ENCODE results near the gene DOCK2.

The DOCK2 gene

DNA sequence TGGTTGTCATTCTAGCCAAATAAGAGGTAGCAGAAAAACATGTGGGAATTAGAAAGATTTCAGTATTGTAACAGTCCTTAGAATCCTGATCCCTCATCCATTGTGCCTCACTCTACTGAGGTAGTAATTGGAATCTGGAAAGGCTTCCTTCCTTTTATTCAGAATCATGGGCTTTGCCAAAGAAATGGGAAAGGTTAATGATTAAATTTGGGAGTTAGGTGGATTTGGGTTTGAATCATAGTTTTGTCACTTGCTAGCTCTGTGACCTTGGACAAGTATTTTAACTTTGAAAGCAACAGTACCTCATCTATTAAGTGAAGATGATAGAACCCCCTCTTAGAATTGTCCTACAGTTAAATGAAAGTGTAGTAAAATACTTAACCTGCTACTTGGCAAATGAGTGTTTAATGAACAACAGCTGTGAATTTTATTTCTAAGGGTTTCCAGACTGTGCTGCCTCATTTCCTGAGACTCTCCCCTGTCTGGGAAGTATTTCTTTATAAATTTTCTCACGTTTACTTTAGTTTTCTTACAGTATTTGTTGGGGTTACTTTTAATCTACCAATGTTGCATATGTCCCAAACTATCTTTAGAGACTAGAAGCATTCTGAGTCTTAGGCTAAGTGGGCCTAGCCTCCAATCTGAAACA lies 41.8 kb upstream of the DOCK2 start:
- DNase-seq (no peak), ATAC-seq (ENCODE audit: insufficient read depth, low read depth) (no peak)
- H4K20me1 ChIP-seq (ENCODE audit: insufficient read depth, low read length), result no peaks in the 10 kb centered on the region
- H2AFZ ChIP-seq (ENCODE audit: low read depth, low read length), result no peak overlapping the region
- no peaks in the 10 kb centered on the region for H3K4me1 ChIP-seq (ENCODE audit: insufficient read depth, low read length)
- H3K27ac ChIP-seq (ENCODE audit: low read length), result no peak overlapping the region
- no peak overlapping the region for H3K4me3 ChIP-seq (ENCODE audit: low read depth in 1 of 2, low read length in 2 of 2)
- no peaks in the 10 kb centered on the region for H3K79me2 ChIP-seq (ENCODE audit: insufficient read depth, low read length)
- no peak overlapping the region for H3K9ac ChIP-seq (ENCODE audit: low read depth, low read length)
- no peaks in the 10 kb centered on the region for H3K27me3 ChIP-seq (ENCODE audit: insufficient read depth, low read length, poor library complexity)
- TF ChIP-seq EZH2 (IDR thresholded peaks at IDR 0.05; ENCODE audit: borderline replicate concordance, low read depth, low read length, severe bottlenecking), result no peak
- TF ChIP-seq, protein P1, sequence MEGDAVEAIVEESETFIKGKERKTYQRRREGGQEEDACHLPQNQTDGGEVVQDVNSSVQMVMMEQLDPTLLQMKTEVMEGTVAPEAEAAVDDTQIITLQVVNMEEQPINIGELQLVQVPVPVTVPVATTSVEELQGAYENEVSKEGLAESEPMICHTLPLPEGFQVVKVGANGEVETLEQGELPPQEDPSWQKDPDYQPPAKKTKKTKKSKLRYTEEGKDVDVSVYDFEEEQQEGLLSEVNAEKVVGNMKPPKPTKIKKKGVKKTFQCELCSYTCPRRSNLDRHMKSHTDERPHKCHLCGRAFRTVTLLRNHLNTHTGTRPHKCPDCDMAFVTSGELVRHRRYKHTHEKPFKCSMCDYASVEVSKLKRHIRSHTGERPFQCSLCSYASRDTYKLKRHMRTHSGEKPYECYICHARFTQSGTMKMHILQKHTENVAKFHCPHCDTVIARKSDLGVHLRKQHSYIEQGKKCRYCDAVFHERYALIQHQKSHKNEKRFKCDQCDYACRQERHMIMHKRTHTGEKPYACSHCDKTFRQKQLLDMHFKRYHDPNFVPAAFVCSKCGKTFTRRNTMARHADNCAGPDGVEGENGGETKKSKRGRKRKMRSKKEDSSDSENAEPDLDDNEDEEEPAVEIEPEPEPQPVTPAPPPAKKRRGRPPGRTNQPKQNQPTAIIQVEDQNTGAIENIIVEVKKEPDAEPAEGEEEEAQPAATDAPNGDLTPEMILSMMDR (IDR thresholded peaks at IDR 0.05; ENCODE audit: borderline replicate concordance, extremely low read depth, low read length, poor library complexity, severe bottlenecking), result no peak
- H3K36me3 ChIP-seq (ENCODE audit: insufficient read depth, low read length), result peaks cover 99% of the 10 kb centered on the region
- no peak overlapping the region for H3K4me2 ChIP-seq (ENCODE audit: insufficient read depth, low read length)
- no peaks in the 10 kb centered on the region for H3K9me3 ChIP-seq (ENCODE audit: insufficient read depth, low read length, severe bottlenecking)

DNA sequence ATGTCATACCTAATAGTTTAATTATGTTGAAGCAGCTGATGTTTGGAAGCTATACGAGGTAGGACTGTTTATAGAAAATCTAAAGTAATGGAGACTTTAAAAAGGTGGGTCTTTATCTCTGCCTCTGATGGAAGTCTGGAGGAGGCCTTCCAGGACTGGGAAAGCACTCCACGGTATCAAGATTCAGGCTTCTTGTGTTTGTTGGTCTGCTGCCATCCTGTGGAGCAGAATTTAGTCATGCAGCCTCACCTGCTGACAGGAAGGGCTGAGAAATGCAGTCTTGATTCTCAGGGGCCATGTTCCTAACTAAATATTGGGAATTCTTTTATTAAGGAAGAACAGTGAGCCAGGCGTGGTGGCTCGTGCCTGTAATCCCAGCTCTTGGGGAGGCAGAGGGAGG lies 37.6 kb upstream of the DOCK2 start:
- ATAC-seq (ENCODE audit: insufficient read depth, low read depth) (no peak), DNase-seq (no peak)
- H4K20me1 ChIP-seq (ENCODE audit: insufficient read depth, low read length), result no peaks in the 10 kb centered on the region; the same call in 1 of the 2 replicates
- H3K9ac ChIP-seq (ENCODE audit: low read depth, low read length), result no peak overlapping the region
- H3K4me1 ChIP-seq (ENCODE audit: insufficient read depth, low read length), result no peaks in the 10 kb centered on the region
- TF ChIP-seq, protein P1 (IDR thresholded peaks at IDR 0.05; ENCODE audit: borderline replicate concordance, extremely low read depth, low read length, poor library complexity, severe bottlenecking), result no peak
- TF ChIP-seq EZH2 (IDR thresholded peaks at IDR 0.05; ENCODE audit: borderline replicate concordance, low read depth, low read length, severe bottlenecking), result no peak
- H3K27ac ChIP-seq (ENCODE audit: low read length), result no peak overlapping the region
- H3K27me3 ChIP-seq (ENCODE audit: insufficient read depth, low read length, poor library complexity), result no peaks in the 10 kb centered on the region
- no peak overlapping the region for H3K4me2 ChIP-seq (ENCODE audit: insufficient read depth, low read length)
- H3K9me3 ChIP-seq (ENCODE audit: insufficient read depth, low read length, severe bottlenecking), result no peaks in the 10 kb centered on the region
- H3K4me3 ChIP-seq (ENCODE audit: low read depth in 1 of 2, low read length in 2 of 2), result no peak overlapping the region
- H3K36me3 ChIP-seq (ENCODE audit: insufficient read depth, low read length), result peaks cover 99% of the 10 kb centered on the region
- no peak overlapping the region for H2AFZ ChIP-seq (ENCODE audit: low read depth, low read length)
- H3K79me2 ChIP-seq (ENCODE audit: insufficient read depth, low read length), result no peaks in the 10 kb centered on the region

DNA sequence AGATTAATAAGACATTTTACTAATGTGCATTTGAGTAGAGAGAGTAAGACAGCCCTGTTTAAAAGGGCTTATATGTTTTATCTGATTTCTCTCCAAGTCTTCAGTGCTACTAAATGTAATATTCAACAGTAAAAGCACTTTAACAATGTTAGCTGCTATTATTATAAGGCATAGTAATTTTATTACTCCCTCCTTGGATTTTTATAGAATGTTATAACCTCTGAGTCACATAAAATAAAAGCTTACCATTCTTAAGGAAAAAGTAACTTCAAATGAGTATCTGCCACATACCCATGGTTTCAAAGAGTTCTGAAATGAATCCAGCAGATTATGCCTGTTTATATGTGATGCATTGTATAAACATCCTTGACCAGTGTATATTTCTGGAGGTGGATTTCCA lies 34.5 kb upstream of the DOCK2 start:
- Histone ChIP-seq H4K20me1 (ENCODE audit: insufficient read depth, low read length) (no peaks in the 10 kb centered on the region; the same call in 1 of the 2 replicates), H3K36me3 (ENCODE audit: insufficient read depth, low read length) (peaks cover 73% of the 10 kb centered on the region), H3K27me3 (ENCODE audit: insufficient read depth, low read length, poor library complexity) (no peaks in the 10 kb centered on the region), H3K4me1 (ENCODE audit: insufficient read depth, low read length) (no peaks in the 10 kb centered on the region), H3K9me3 (ENCODE audit: insufficient read depth, low read length, severe bottlenecking) (no peaks in the 10 kb centered on the region), H3K79me2 (ENCODE audit: insufficient read depth, low read length) (no peaks in the 10 kb centered on the region), H3K4me2 (ENCODE audit: insufficient read depth, low read length) (no peak overlapping the region), H2AFZ (ENCODE audit: low read depth, low read length) (no peak overlapping the region), H3K9ac (ENCODE audit: low read depth, low read length) (no peak overlapping the region), H3K27ac (ENCODE audit: low read length) (no peak overlapping the region), H3K4me3 (ENCODE audit: low read depth in 1 of 2, low read length in 2 of 2) (no peak overlapping the region)
- no peak for DNase-seq
- TF ChIP-seq, protein P1 (IDR thresholded peaks at IDR 0.05; ENCODE audit: borderline replicate concordance, extremely low read depth, low read length, poor library complexity, severe bottlenecking), result no peak
- no peak for TF ChIP-seq EZH2 (IDR thresholded peaks at IDR 0.05; ENCODE audit: borderline replicate concordance, low read depth, low read length, severe bottlenecking)
- ATAC-seq (ENCODE audit: insufficient read depth, low read depth), result no peak
